ENCODE results near the gene FKBP8. TPM values are rescaled to one million over a fixed set of nuclear protein-coding genes. Genes with fewer than 3 reads are reported as not detected.

FKBP8 gene
- total and polyA plus RNA-seq, 12 donors, result 26.3 to 816 (median 265) TPM

DNA sequence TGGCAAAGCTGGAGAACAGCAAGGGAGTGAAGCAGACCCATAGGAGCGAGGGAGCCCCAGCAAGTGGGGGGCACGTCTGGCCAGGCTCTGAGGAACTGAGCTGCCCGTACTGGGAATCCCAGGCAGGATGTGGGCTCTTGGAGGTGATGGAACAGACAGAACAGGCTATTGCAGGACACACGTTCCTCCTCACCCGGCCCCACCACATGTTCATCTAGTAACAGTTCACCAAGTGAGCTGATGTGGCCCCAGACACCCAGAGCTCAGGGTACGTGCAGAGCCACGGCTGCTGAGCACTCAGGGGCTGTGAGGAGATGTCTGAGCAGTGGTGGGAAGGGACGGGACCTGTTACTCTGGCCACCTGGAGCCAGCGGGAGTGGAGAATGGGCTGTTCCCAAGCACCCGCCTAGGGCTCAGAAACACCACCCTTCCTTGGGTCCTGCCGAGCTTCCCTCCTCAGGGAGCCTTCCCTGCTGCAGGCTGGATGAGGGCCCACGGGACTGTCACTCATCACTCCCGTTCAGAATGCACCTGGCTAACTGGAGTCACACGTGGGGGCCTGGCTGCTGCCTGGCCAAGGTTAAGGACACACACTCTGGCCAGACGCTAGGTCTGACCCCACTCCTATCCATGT lies 39.9 kb downstream of the FKBP8 start:
- Histone ChIP-seq H3K27ac (peak overlapping the region in 3 of 5 donors; percentile 56 to 88 (median 76)), H3K4me1 (replicated peaks in 1 of 2) (peaks cover 30 to 94% of the 10 kb centered on the region in 2 donors)

DNA sequence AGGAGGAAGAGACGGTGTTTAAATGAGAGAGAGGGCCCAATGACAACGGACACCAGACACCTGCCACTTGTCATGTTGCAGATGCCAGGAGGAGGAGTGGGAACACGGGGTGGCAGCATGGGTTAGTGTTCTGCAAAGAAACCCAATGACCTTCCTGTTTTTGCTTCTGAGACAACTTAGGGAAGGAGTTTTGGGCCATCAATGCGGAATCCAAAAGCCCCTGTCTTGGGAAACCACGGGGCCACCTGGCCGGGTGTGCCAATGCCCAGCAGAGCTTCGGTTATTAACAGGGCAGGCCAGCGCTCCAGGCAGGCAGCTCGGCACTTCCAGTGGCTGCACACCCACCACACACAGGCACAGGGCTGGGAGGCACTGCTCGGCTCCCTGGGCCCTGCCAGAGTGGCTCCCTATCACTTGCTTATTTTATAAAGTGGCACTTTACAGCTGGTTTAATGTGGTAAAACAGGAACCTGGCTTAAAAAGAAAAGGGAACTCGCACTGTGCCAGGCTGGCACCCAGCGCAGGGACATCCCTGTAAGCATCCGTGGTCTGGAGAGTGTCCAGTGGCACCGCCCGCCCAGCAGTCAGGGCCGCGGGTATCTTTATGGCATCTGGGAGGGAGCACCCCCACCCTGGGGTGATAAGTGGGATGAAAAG lies 40.6 kb downstream of the FKBP8 start:
- H3K27ac ChIP-seq, result peak overlapping the region; percentile 14 to 88 (median 56)
- intact Hi-C loops (cut with DNase I), result no loop called here
- H3K9me3 ChIP-seq (replicated peaks in 1 of 3), result no peaks in the 10 kb centered on the region
- H3K36me3 ChIP-seq (replicated peaks in 1 of 2), result no peaks in the 10 kb centered on the region
- DNase-seq, result peak in 3 of 7 donors; percentile 43 to 67 (median 54)
- no peaks in the 10 kb centered on the region for H3K27me3 ChIP-seq
- 48 to 72% (median 66%) methylated on average over 12 to 17 of the region's 17 CpGs for WGBS, 4 donors
- peaks cover 30 to 88% of the 10 kb centered on the region in 2 donors for H3K4me1 ChIP-seq (replicated peaks in 1 of 2)
- no peak for TF ChIP-seq POLR2A (IDR thresholded peaks at IDR 0.05)
- TF ChIP-seq, protein P1, sequence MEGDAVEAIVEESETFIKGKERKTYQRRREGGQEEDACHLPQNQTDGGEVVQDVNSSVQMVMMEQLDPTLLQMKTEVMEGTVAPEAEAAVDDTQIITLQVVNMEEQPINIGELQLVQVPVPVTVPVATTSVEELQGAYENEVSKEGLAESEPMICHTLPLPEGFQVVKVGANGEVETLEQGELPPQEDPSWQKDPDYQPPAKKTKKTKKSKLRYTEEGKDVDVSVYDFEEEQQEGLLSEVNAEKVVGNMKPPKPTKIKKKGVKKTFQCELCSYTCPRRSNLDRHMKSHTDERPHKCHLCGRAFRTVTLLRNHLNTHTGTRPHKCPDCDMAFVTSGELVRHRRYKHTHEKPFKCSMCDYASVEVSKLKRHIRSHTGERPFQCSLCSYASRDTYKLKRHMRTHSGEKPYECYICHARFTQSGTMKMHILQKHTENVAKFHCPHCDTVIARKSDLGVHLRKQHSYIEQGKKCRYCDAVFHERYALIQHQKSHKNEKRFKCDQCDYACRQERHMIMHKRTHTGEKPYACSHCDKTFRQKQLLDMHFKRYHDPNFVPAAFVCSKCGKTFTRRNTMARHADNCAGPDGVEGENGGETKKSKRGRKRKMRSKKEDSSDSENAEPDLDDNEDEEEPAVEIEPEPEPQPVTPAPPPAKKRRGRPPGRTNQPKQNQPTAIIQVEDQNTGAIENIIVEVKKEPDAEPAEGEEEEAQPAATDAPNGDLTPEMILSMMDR (IDR thresholded peaks at IDR 0.05), result no peak
- no peak overlapping the region for H3K4me3 ChIP-seq

More for the DNA sequence above, 39.9 kb downstream of the FKBP8 start:
- Histone ChIP-seq H3K9me3 (replicated peaks in 1 of 3) (no peaks in the 10 kb centered on the region), H3K36me3 (replicated peaks in 1 of 2) (no peaks in the 10 kb centered on the region), H3K4me3 (no peak overlapping the region), H3K27me3 (no peaks in the 10 kb centered on the region)
- DNase-seq, result peak in 1 of 7 donors; percentile 58
- intact Hi-C loops (cut with DNase I), result no loop called here
- TF ChIP-seq, protein P1 (IDR thresholded peaks at IDR 0.05), result no peak
- no peak for TF ChIP-seq POLR2A (IDR thresholded peaks at IDR 0.05)
- WGBS, 4 donors, result 67 to 76% (median 73%) methylated on average over 11 to 15 of the region's 15 CpGs

DNA sequence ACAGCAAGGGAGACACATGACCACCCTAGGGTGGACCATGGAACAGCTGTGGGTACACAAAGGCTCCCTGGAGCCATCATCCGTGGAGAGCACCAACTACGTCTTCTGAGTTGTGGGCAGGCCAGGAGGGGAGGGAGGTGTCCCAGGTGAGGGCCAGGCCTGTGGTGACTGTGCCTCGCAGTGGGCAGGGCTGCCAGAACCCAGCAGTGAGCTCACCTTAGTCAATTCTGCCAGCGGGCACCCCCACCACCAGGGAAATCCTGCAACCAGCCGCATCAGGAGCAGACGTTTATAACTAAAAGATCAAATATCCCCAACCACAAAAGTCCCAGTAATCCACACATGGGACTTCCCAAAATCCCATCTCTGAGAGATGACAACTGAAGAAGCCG lies 41.1 kb downstream of the FKBP8 start:
- H3K36me3 ChIP-seq (replicated peaks in 1 of 2), result no peaks in the 10 kb centered on the region
- peak overlapping the region in 4 of 5 donors; percentile 14 to 88 (median 66) for H3K27ac ChIP-seq
- no peaks in the 10 kb centered on the region for H3K27me3 ChIP-seq
- H3K4me3 ChIP-seq, result no peak overlapping the region
- 76 to 96% (median 82%) methylated on average over 4 to 7 of the region's 7 CpGs for WGBS, 4 donors
- no peak for DNase-seq
- H3K9me3 ChIP-seq (replicated peaks in 1 of 3), result no peaks in the 10 kb centered on the region
- H3K4me1 ChIP-seq (replicated peaks in 1 of 2), result peaks cover 24 to 84% of the 10 kb centered on the region in 2 donors
- TF ChIP-seq POLR2A (IDR thresholded peaks at IDR 0.05), result no peak
- TF ChIP-seq, protein P1 (IDR thresholded peaks at IDR 0.05), result no peak
- intact Hi-C loops (cut with DNase I), result no loop called here

DNA sequence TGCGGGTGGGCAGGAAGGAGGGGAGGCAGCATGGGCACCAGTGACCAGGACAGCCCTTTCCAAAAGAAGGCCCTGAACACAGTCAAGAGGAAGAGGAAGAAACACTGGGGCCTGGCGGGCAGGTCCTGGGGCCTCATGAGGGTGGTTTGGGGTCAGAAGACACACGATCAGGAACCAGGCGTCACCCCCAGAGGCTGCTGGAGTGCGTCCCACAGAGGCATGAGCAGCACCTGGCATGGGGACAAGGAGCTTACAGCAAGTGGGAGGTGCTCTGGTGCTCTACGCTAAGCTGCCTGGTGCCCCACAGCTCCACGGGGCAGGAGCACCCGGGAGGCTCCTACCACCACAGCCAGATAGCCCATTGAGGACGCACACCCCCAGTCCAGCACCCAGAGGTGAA lies 41.5 kb downstream of the FKBP8 start:
- DNase-seq, result peak in 2 of 7 donors; percentile 40 to 58
- Histone ChIP-seq H3K4me1 (replicated peaks in 1 of 2) (peaks cover 20 to 84% of the 10 kb centered on the region in 2 donors), H3K27ac (peak overlapping the region in 4 of 5 donors; percentile 14 to 88 (median 66)), H3K4me3 (no peak overlapping the region), H3K9me3 (replicated peaks in 1 of 3) (no peaks in the 10 kb centered on the region), H3K27me3 (no peaks in the 10 kb centered on the region), H3K36me3 (replicated peaks in 1 of 2) (no peaks in the 10 kb centered on the region)
- intact Hi-C loops (cut with DNase I), result no loop called here
- TF ChIP-seq, protein P1 (IDR thresholded peaks at IDR 0.05), result no peak
- no peak for TF ChIP-seq POLR2A (IDR thresholded peaks at IDR 0.05)
- 74 to 83% (median 79%) methylated on average over 5 to 9 of the region's 9 CpGs for WGBS, 4 donors

Data from adrenal gland (tissue), 12 donors.